ENCODE measurements around the gene TSPAN10. TPM values are rescaled to one million over a fixed set of nuclear protein-coding genes. Genes with fewer than 3 reads are reported as not detected.

The TSPAN10 gene
- polyA plus RNA-seq, 1 experiment = 0.92 TPM

- POLR2A ChIA-PET = interaction anchor here (1.5 kb wide), 1 partner anchor 9 kb away, joined by 6 read pairs; no protein-coding TSS in a partner anchor
Observed at GRCh38 chr17:81694810-81695209, 57.8 kb downstream of the TSPAN10 start.

DNA sequence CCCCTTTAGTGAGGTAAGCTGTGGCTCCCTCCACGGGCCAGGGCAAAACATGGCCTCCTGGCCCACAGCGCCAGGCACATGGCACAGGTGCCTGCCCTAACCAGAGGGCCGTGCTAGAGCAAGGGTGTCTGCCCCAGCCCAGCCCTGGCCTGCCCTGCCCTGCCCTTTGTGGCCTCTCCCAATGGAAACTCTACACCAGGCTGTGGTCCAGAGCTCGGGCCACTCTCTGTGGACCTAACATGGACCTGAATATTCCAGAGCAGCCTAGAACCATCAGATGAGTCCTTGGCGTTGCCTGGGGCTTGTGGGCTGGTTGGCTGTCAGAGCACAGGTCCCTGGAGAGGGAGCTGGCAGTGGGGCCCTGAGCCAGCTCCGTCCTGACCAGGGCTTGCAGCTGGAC is 58.2 kb downstream of the TSPAN10 start:
- TF ChIP-seq, protein P1, sequence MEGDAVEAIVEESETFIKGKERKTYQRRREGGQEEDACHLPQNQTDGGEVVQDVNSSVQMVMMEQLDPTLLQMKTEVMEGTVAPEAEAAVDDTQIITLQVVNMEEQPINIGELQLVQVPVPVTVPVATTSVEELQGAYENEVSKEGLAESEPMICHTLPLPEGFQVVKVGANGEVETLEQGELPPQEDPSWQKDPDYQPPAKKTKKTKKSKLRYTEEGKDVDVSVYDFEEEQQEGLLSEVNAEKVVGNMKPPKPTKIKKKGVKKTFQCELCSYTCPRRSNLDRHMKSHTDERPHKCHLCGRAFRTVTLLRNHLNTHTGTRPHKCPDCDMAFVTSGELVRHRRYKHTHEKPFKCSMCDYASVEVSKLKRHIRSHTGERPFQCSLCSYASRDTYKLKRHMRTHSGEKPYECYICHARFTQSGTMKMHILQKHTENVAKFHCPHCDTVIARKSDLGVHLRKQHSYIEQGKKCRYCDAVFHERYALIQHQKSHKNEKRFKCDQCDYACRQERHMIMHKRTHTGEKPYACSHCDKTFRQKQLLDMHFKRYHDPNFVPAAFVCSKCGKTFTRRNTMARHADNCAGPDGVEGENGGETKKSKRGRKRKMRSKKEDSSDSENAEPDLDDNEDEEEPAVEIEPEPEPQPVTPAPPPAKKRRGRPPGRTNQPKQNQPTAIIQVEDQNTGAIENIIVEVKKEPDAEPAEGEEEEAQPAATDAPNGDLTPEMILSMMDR (IDR thresholded peaks at IDR 0.05; ENCODE audit: low read depth, low read length) = no peak
- Histone ChIP-seq H3K9me3 (ENCODE audit: control insufficient read depth, insufficient read depth, low read length) (no peaks in the 10 kb centered on the region; the same call in 1 of the 2 replicates), H3K27me3 (ENCODE audit: control insufficient read depth, insufficient read depth, low read length) (no peaks in the 10 kb centered on the region), H3K27ac (ENCODE audit: low read depth, low read length) (no peak overlapping the region), H3K4me3 (ENCODE audit: low read depth, low read length) (no peak overlapping the region)
- no peak for DNase-seq (ENCODE audit: low read depth, low spot score)
- CTCF ChIA-PET = no interaction called here
- POLR2A ChIA-PET = interaction anchor here (1.5 kb wide), 2 partner anchors 10 to 11 kb away, joined by 6 read pairs; partner anchors contain the start of genes ARL16 and HGS

More at GRCh38 chr17:81694810-81695209, 57.8 kb downstream of the TSPAN10 start:
- Histone ChIP-seq H3K9me3 (ENCODE audit: control insufficient read depth, insufficient read depth, low read length) (no peaks in the 10 kb centered on the region; the same call in 1 of the 2 replicates), H3K27ac (ENCODE audit: low read depth, low read length) (no peak overlapping the region), H3K4me3 (ENCODE audit: low read depth, low read length) (no peak overlapping the region), H3K27me3 (ENCODE audit: control insufficient read depth, insufficient read depth, low read length) (no peaks in the 10 kb centered on the region)
- CTCF ChIA-PET = no interaction called here
- no peak for DNase-seq (ENCODE audit: low read depth, low spot score)
- TF ChIP-seq, protein P1 (IDR thresholded peaks at IDR 0.05; ENCODE audit: low read depth, low read length) = no peak

- Histone ChIP-seq H3K27ac (ENCODE audit: low read depth, low read length) (no peak overlapping the region), H3K9me3 (ENCODE audit: control insufficient read depth, insufficient read depth, low read length) (no peaks in the 10 kb centered on the region; the same call in 1 of the 2 replicates), H3K27me3 (ENCODE audit: control insufficient read depth, insufficient read depth, low read length) (no peaks in the 10 kb centered on the region), H3K4me3 (ENCODE audit: low read depth, low read length) (no peak overlapping the region)
- no peak for DNase-seq (ENCODE audit: low read depth, low spot score)
- ChIA-PET CTCF (no interaction called here), POLR2A (interaction anchor here (0.6 to 1.5 kb wide), 4 partner anchors 10 to 226 kb away, joined by 3 to 6 read pairs (median 4); partner anchors contain the start of genes ARL16 and HGS)
- TF ChIP-seq, protein P1 (IDR thresholded peaks at IDR 0.05; ENCODE audit: low read depth, low read length) = no peak
Observed at GRCh38 chr17:81695801-81696200, 58.8 kb downstream of the TSPAN10 start.

DNA sequence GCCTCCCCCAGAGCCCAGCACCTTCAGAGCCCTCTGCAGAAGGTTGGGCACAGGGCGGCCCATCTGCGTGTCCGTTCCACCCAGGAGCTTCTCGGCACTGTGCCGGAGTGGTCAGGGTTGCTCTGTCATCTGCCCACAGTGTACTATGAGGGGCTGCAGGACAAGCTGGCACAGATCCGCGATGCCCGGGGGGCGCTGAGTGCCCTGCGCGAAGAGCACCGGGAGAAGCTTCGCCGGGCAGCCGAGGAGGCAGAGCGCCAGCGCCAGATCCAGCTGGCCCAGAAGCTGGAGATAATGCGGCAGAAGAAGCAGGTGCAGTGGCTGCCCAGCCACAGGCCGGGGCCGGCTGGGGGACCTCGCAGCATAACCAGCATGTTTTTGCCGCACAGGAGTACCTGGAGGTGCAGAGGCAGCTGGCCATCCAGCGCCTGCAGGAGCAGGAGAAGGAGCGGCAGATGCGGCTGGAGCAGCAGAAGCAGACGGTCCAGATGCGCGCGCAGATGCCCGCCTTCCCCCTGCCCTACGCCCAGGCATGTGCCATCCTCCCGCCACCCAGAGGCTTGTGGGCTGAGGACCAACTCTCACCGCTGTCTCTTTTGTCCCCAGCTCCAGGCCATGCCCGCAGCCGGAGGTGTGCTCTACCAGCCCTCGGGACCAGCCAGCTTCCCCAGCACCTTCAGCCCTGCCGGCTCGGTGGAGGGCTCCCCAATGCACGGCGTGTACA is 59.4 kb downstream of the TSPAN10 start:
- no peak overlapping the region for H3K4me3 ChIP-seq (ENCODE audit: low read depth, low read length)
- POLR2A ChIA-PET = interaction anchor here (0.6 to 1.5 kb wide), 4 partner anchors 11 to 225 kb away, joined by 3 to 6 read pairs (median 4); partner anchors contain the start of genes ARL16 and HGS
- CTCF ChIA-PET = no interaction called here
- TF ChIP-seq, protein P1 (IDR thresholded peaks at IDR 0.05; ENCODE audit: low read depth, low read length) = no peak
- no peak overlapping the region for H3K27ac ChIP-seq (ENCODE audit: low read depth, low read length)
- DNase-seq (ENCODE audit: low read depth, low spot score) = no peak
- H3K27me3 ChIP-seq (ENCODE audit: control insufficient read depth, insufficient read depth, low read length) = no peaks in the 10 kb centered on the region
- H3K9me3 ChIP-seq (ENCODE audit: control insufficient read depth, insufficient read depth, low read length) = no peaks in the 10 kb centered on the region; the same call in 1 of the 2 replicates

Measured in AG04450 (cell line).